ENCODE data around the gene PSMD5. TPM values are rescaled to one million over a fixed set of nuclear protein-coding genes. Genes with fewer than 3 reads are reported as not detected.

Gene PSMD5
- polyA plus RNA-seq, 1 of the 3 experiments (the other 2 are of a cell fraction): 13.7 TPM

- TF ChIP-seq GATA2 (CRISPR knock-in tag; IDR thresholded peaks at IDR 0.05) (no peak), CHD2 (IDR thresholded peaks at IDR 0.05; ENCODE audit: low read length, partially characterized antibody) (no peak), ZBTB33 (IDR thresholded peaks at IDR 0.05; ENCODE audit: borderline replicate concordance, low read depth) (no peak), EP300 (IDR thresholded peaks at IDR 0.05; ENCODE audit: borderline replicate concordance in 1 of 2, low read depth in 1 of 2, low read length in 1 of 2) (no peak)
- no peaks in the 10 kb centered on the region for H3K9me3 ChIP-seq
- H3K27ac ChIP-seq (ENCODE audit: low read depth in 2 of 2, low read length in 1 of 2): no peak overlapping the region
- H3K36me3 ChIP-seq (replicated peaks in 1 of 2; ENCODE audit: control insufficient read depth in 1 of 2, insufficient read depth in 2 of 2, low read length in 1 of 2): peaks cover 49 to 60% of the 10 kb centered on the region in 2 experiments
- ChIA-PET CTCF (interaction anchor here (2.2 to 2.3 kb wide), 2 partner anchors 24 to 159 kb away, joined by 7 read pairs; no protein-coding TSS in a partner anchor), POLR2A (interaction anchor here (0.7 kb wide), 1 partner anchor 105 kb away, joined by 3 read pairs; no protein-coding TSS in a partner anchor)
- H3K4me2 ChIP-seq: no peak overlapping the region
- no peak overlapping the region for H2AFZ ChIP-seq (ENCODE audit: low read depth)
- H3K27me3 ChIP-seq (ENCODE audit: insufficient read depth): no peaks in the 10 kb centered on the region
- H3F3A ChIP-seq (replicated peaks; ENCODE audit: insufficient read depth): no peaks in the 10 kb centered on the region
- DNase-seq: no peak
- no peak overlapping the region for H3K4me3 ChIP-seq (ENCODE audit: low read depth in 2 of 2, low read length in 1 of 2)
- no peaks in the 10 kb centered on the region for H3K9me2 ChIP-seq
- H4K20me1 ChIP-seq (ENCODE audit: insufficient read depth): 0 out of 2 replicates have a peak, but pooled peaks cover 4% of the 10 kb centered on the region
- H3K9ac ChIP-seq: no peak overlapping the region
- H3K4me1 ChIP-seq (ENCODE audit: control insufficient read depth in 1 of 2, insufficient read depth in 2 of 2, low read depth in 1 of 2, low read length in 1 of 2): no peaks in the 10 kb centered on the region
- peaks cover 59% of the 10 kb centered on the region for H3K79me2 ChIP-seq (ENCODE audit: insufficient read depth)
Measured at GRCh38 chr9:120779227-120779626, 63.5 kb downstream of the PSMD5 start.

- Histone ChIP-seq H3K79me2 (ENCODE audit: insufficient read depth) (peaks cover 54% of the 10 kb centered on the region), H3K9ac (no peak overlapping the region), H3K4me2 (no peak overlapping the region), H3K36me3 (replicated peaks in 1 of 2; ENCODE audit: control insufficient read depth in 1 of 2, insufficient read depth in 2 of 2, low read length in 1 of 2) (peaks cover 53 to 57% of the 10 kb centered on the region in 2 experiments), H3K9me3 (no peaks in the 10 kb centered on the region), H3F3A (replicated peaks; ENCODE audit: insufficient read depth) (no peaks in the 10 kb centered on the region), H3K4me1 (ENCODE audit: control insufficient read depth in 1 of 2, insufficient read depth in 2 of 2, low read depth in 1 of 2, low read length in 1 of 2) (no peaks in the 10 kb centered on the region), H3K9me2 (no peaks in the 10 kb centered on the region), H3K27me3 (ENCODE audit: insufficient read depth) (no peaks in the 10 kb centered on the region), H4K20me1 (ENCODE audit: insufficient read depth) (0 out of 2 replicates have a peak, but pooled peaks cover 4% of the 10 kb centered on the region), H3K27ac (ENCODE audit: low read depth in 2 of 2, low read length in 1 of 2) (no peak overlapping the region), H3K4me3 (ENCODE audit: low read depth in 2 of 2, low read length in 1 of 2) (no peak overlapping the region), H2AFZ (ENCODE audit: low read depth) (no peak overlapping the region)
- ChIA-PET CTCF (interaction anchor here (2.2 to 2.3 kb wide), 2 partner anchors 23 to 159 kb away, joined by 7 read pairs; no protein-coding TSS in a partner anchor), POLR2A (no interaction called here)
- TF ChIP-seq RXRA (IDR thresholded peaks at IDR 0.05; ENCODE audit: borderline replicate concordance, low read depth) (no peak), ELF1 (IDR thresholded peaks at IDR 0.05) (no peak), MXI1 (IDR thresholded peaks at IDR 0.05; ENCODE audit: low read depth, low read length) (no peak), POLR2AphosphoS5 (IDR thresholded peaks at IDR 0.05; ENCODE audit: low read depth, low read length) (no peak), MEF2A (IDR thresholded peaks at IDR 0.05; ENCODE audit: borderline replicate concordance, low read depth) (no peak), GATA2 (CRISPR knock-in tag; IDR thresholded peaks at IDR 0.05) (no peak), YY1 (IDR thresholded peaks at IDR 0.05; ENCODE audit: low read depth) (no peak), SMC3 (IDR thresholded peaks at IDR 0.05; ENCODE audit: low read depth, low read length) (no peak), USF1 (IDR thresholded peaks at IDR 0.05; ENCODE audit: borderline replicate concordance, low read depth) (no peak), CHD2 (IDR thresholded peaks at IDR 0.05; ENCODE audit: low read length, partially characterized antibody) (no peak), FOXJ3 (CRISPR knock-in tag; IDR thresholded peaks at IDR 0.05) (no peak), EZH2phosphoT487 (IDR thresholded peaks at IDR 0.05; ENCODE audit: borderline replicate concordance, low read depth) (no peak), PBX3 (IDR thresholded peaks at IDR 0.05) (no peak), SIN3A (IDR thresholded peaks at IDR 0.05; ENCODE audit: borderline replicate concordance, low read depth, low read length) (no peak), TAF1 (IDR thresholded peaks at IDR 0.05; ENCODE audit: borderline replicate concordance, low read depth, low read length) (no peak), JUND (IDR thresholded peaks at IDR 0.05) (no peak), TEAD4 (IDR thresholded peaks at IDR 0.05; ENCODE audit: borderline replicate concordance, insufficient read depth) (no peak), NFIC (IDR thresholded peaks at IDR 0.05; ENCODE audit: borderline replicate concordance) (no peak)
- 85% methylated on average over 2 of the region's 2 CpGs for WGBS (ENCODE audit: low lambda C conversion rate)
- no peak for DNase-seq
Measured at GRCh38 chr9:120778758-120779157, 64.0 kb downstream of the PSMD5 start.

All from SK-N-SH (cell line).